ENCODE measurements around the gene GLIS1.

Gene GLIS1

GRCh38 chr1:53511323-53511932 lies 227.5 kb downstream of the GLIS1 start:
- Histone ChIP-seq H3K27ac (peak overlapping the region in 1 of 2 donors; percentile 35), H3K4me3 (no peak overlapping the region)
- DNase-seq (ENCODE audit: low spot score): no peak
- TF ChIP-seq CTCF (IDR thresholded peaks at IDR 0.05): no peak

GRCh38 chr1:53510215-53510614 lies 228.7 kb downstream of the GLIS1 start:
- H3K27ac ChIP-seq: no peak overlapping the region
- TF ChIP-seq CTCF (IDR thresholded peaks at IDR 0.05): no peak
- no peak overlapping the region for H3K4me3 ChIP-seq
- DNase-seq (ENCODE audit: low spot score): no peak

GRCh38 chr1:53509775-53510174 lies 229.2 kb downstream of the GLIS1 start:
- Histone ChIP-seq H3K27ac (no peak overlapping the region), H3K4me3 (no peak overlapping the region)
- DNase-seq (ENCODE audit: low spot score): no peak
- TF ChIP-seq CTCF (IDR thresholded peaks at IDR 0.05): no peak

GRCh38 chr1:53508991-53509666 lies 229.8 kb downstream of the GLIS1 start:
- no peak overlapping the region for H3K27ac ChIP-seq
- no peak for DNase-seq (ENCODE audit: low spot score)
- H3K4me3 ChIP-seq: no peak overlapping the region

GRCh38 chr1:53508056-53508990 lies 230.6 kb downstream of the GLIS1 start:
- no peak for TF ChIP-seq CTCF (IDR thresholded peaks at IDR 0.05)
- H3K4me3 ChIP-seq: no peak overlapping the region
- DNase-seq (ENCODE audit: low spot score): no peak
- H3K27ac ChIP-seq: no peak overlapping the region

More at GRCh38 chr1:53508991-53509666, 229.8 kb downstream of the GLIS1 start:
- no peak for TF ChIP-seq CTCF (IDR thresholded peaks at IDR 0.05)

GRCh38 chr1:53507116-53507820 lies 231.7 kb downstream of the GLIS1 start:
- H3K4me3 ChIP-seq: no peak overlapping the region
- no peak for TF ChIP-seq CTCF (IDR thresholded peaks at IDR 0.05)
- H3K27ac ChIP-seq: no peak overlapping the region
- DNase-seq (ENCODE audit: low spot score): no peak

Measured in coronary artery (tissue), 2 donors.